ENCODE results near the gene MOG.

The MOG gene

GRCh38 chr6:29678114-29678513, 21.2 kb downstream of the MOG start:
- DNase-seq, result no peak

- DNase-seq, result no peak
Observed at GRCh38 chr6:29679962-29680361, 23.1 kb downstream of the MOG start.

- no peak for DNase-seq
Observed at GRCh38 chr6:29680416-29680815, 23.5 kb downstream of the MOG start.

GRCh38 chr6:29680904-29681303, 24.0 kb downstream of the MOG start, which contains the start of gene ZFP57:
ZFP57 (minus strand) TSS chr6:29681152; CDS start chr6:29677003, 4,149 bp downstream.
- no peak for DNase-seq

- no peak for DNase-seq
Observed at GRCh38 chr6:29681811-29682210, 24.9 kb downstream of the MOG start.

- DNase-seq, result no peak
Observed at GRCh38 chr6:29685718-29686326, 28.9 kb downstream of the MOG start.

GRCh38 chr6:29694637-29695036, 37.7 kb downstream of the MOG start:
- no peak for DNase-seq

- DNase-seq, result no peak
Observed at GRCh38 chr6:29696147-29697125, 39.5 kb downstream of the MOG start.

- no peak for DNase-seq
Observed at GRCh38 chr6:29702519-29703103, 45.7 kb downstream of the MOG start.

- no peak for DNase-seq
Observed at GRCh38 chr6:29705389-29706231, 48.7 kb downstream of the MOG start.

- no peak for DNase-seq
Observed at GRCh38 chr6:29708432-29709179, 51.7 kb downstream of the MOG start.

- DNase-seq, result no peak
Observed at GRCh38 chr6:29709188-29709587, 52.3 kb downstream of the MOG start.

- DNase-seq, result no peak
Observed at GRCh38 chr6:29710281-29710941, 53.5 kb downstream of the MOG start.

GRCh38 chr6:29720863-29721262, 64.0 kb downstream of the MOG start:
- DNase-seq, result no peak
